NCI-H1694 treated with DMSO at 0.1 percent for 48 hours (cell line): ENCODE measurements around the gene CYP3A4.
"Not testable (repeated sequence)": the region's sequence is repeated elsewhere in the genome, so short reads cannot be mapped to it uniquely, and the experiment has no call there.

Experiments
- DNase-seq: peaks from one replicate; lab custom pipeline; 2025; lab: John Stamatoyannopoulos, UW

CYP3A4 gene

GRCh38 chr7:99792967-99793366 is 9.0 kb upstream of the CYP3A4 start:
- DNase-seq, result no peak

- DNase-seq, result no peak
Observed at GRCh38 chr7:99791667-99792369, 7.8 kb upstream of the CYP3A4 start.

- no peak for DNase-seq
Observed at GRCh38 chr7:99791021-99791420, 7.0 kb upstream of the CYP3A4 start.

GRCh38 chr7:99790407-99790806 is 6.4 kb upstream of the CYP3A4 start:
- DNase-seq, result no peak

GRCh38 chr7:99789441-99790070 is 5.6 kb upstream of the CYP3A4 start:
- no peak for DNase-seq

GRCh38 chr7:99788554-99788953 is 4.6 kb upstream of the CYP3A4 start:
- no peak for DNase-seq

GRCh38 chr7:99786726-99787335 is 2.8 kb upstream of the CYP3A4 start:
- DNase-seq, result no peak

GRCh38 chr7:99785654-99786053 is 1.7 kb upstream of the CYP3A4 start:
- DNase-seq, result not testable (repeated sequence)

GRCh38 chr7:99782012-99782953 is 1.7 kb downstream of the CYP3A4 start:
- no peak for DNase-seq

- no peak for DNase-seq
Observed at GRCh38 chr7:99780588-99780987, 3.4 kb downstream of the CYP3A4 start.

- no peak for DNase-seq
Observed at GRCh38 chr7:99779949-99780348, 4.0 kb downstream of the CYP3A4 start.

GRCh38 chr7:99778880-99779279 is 5.1 kb downstream of the CYP3A4 start:
- no peak for DNase-seq

GRCh38 chr7:99773395-99773794 is 10.6 kb downstream of the CYP3A4 start:
- DNase-seq, result not testable (repeated sequence)

GRCh38 chr7:99772565-99772964 is 11.4 kb downstream of the CYP3A4 start:
- no peak for DNase-seq

- not testable (repeated sequence) for DNase-seq
Observed at GRCh38 chr7:99769494-99769893, 14.5 kb downstream of the CYP3A4 start.

- DNase-seq, result no peak
Observed at GRCh38 chr7:99768471-99768870, 15.5 kb downstream of the CYP3A4 start.

GRCh38 chr7:99767662-99768061 is 16.3 kb downstream of the CYP3A4 start:
- DNase-seq, result no peak

- DNase-seq, result no peak
Observed at GRCh38 chr7:99766484-99767099, 17.4 kb downstream of the CYP3A4 start.

GRCh38 chr7:99764478-99764877 is 19.5 kb downstream of the CYP3A4 start:
- no peak for DNase-seq

- DNase-seq, result no peak
Observed at GRCh38 chr7:99762680-99763327, 21.2 kb downstream of the CYP3A4 start.

GRCh38 chr7:99755085-99755484 is 28.9 kb downstream of the CYP3A4 start:
- no peak for DNase-seq
